Glomerular visceral epithelial cell (primary cell): ENCODE measurements around the gene SEC31A.
A peak's percentile ranks its signal among the peaks of the same experiment; 100 is the strongest.
"Not testable (repeated sequence)": the region's sequence is repeated elsewhere in the genome, so short reads cannot be mapped to it uniquely, and the experiment has no call there.

Source experiments
- DNase-seq: peaks from one replicate; pipeline ENCODE4 v3.0.0-alpha.2; 2016; ENCODE audit errors: extremely low spot score

Gene SEC31A

DNA sequence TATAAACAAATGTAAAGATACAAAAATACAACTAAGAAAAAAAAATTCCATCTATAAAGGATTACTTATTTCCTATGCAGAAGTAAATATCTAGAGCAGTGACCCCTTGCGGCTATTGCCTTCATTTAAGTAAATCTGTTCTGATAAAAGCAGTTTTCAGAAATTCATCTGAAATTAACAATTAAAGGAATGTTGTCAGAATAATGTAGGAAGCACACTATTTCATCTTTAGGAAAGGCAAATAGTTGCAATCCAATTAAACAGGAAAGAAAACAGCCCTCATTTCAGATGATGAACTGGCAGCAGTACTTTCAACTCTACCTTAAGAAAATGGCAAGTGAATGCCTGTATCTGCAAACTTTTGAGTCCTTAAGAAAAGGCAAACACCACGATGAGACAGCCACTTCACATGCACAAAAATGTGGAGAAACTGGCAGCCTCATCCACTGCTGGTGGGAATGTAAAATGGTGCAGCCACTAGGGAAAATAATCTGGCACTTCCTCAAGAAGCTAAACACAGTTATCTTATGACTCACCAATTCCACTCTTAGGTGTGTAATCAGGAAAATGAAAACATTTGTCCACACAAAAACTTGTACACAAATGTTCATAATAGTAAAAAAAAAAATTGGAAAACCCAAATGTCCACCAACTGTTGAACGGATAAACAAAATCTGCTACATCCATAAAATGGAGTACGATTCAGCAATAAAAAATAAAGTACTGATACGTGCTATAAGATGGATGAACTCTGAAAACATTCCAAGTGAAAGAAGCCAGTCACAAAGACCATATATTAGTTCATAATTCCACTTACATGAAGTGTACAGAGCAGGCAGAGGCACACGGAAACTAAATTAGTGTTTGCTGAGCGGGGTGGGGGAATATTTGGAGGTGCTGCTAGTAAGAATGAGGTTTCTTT lies 7.6 kb upstream of the SEC31A start:
- peak; percentile 61 for DNase-seq

DNA sequence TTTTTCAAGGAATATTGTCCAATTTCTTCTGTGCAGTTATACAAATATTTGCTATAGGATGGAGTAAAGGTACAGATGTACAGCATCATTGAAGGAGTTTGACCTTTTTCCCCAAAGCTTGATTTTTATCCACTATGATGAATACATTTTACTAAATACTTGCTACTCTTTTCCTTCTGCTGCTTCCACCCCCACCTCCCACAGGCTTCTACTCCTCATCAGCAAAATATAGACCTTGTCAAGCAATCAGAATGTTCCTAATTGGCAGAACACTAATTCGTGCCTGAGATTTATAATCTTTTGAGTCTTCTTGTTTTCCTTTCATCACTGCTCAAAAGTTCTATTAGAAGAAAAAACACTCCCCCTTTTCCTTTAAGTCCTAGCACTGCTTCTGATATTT lies 5.8 kb upstream of the SEC31A start:
- DNase-seq, result no peak

GRCh38 chr4:82893942-82894341 lies 3.0 kb upstream of the SEC31A start:
- DNase-seq, result no peak

DNA sequence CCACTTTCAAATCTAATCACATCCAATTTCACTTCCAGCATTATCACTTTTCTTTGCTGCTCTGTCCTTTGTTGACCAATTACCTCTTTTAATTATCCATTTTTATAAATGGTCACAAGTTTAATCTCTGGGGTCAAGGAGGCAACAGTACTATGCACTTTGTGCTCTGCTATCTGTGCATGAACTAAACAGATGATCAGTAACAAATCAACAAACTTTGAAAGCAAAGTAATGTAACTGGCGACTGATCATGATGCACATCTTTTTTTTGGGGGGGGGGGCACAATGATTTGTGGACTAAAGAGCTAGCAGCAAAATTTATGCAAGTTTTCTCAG lies 1.5 kb upstream of the SEC31A start:
- DNase-seq, result no peak

GRCh38 chr4:82891707-82892466 lies 934 bp upstream of the SEC31A start:
- DNase-seq, result peak; percentile 9

- DNase-seq, result no peak
Measured at GRCh38 chr4:82890528-82890900, 439 bp downstream of the SEC31A start.

GRCh38 chr4:82889287-82889686 lies 1.7 kb downstream of the SEC31A start:
- no peak for DNase-seq

- DNase-seq, result no peak
Measured at GRCh38 chr4:82886147-82886942, 4.6 kb downstream of the SEC31A start.

DNA sequence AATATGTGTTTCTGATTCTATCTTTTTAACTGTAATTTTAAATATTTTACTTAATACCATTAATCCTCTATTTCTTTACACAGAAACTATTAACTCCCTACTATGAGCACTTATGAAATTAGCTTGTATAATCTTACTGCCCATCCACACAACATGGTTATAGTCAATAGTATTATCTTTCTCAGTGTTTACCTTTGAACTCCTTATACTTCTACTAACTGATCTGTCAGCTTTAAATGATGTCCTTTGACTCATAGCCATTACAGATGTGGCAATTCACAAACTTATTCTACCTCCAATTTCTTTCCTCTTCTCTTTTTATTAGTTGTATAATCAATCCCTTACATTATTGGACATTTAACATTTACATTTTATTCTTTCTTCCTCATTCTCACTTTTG lies 5.5 kb downstream of the SEC31A start:
- no peak for DNase-seq

DNA sequence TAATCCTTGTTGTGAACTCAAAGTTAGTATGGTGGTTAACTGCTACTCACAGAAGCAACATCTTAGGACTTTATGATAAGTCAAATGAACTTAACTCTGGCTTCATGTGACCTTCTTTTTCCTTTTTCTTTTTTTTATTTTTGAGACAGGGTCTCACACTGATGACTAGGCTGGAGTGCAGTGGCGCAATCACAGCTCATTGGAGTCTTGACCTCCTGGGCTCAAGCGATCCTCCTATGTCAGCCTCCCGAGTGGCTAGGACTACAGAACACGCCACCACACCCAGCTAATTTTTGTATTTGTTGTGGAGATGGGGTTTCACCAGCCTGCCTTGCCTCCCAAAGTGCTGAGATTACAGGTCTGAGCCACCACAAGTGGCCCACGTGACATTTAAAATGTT lies 22.4 kb downstream of the SEC31A start:
- no peak for DNase-seq

DNA sequence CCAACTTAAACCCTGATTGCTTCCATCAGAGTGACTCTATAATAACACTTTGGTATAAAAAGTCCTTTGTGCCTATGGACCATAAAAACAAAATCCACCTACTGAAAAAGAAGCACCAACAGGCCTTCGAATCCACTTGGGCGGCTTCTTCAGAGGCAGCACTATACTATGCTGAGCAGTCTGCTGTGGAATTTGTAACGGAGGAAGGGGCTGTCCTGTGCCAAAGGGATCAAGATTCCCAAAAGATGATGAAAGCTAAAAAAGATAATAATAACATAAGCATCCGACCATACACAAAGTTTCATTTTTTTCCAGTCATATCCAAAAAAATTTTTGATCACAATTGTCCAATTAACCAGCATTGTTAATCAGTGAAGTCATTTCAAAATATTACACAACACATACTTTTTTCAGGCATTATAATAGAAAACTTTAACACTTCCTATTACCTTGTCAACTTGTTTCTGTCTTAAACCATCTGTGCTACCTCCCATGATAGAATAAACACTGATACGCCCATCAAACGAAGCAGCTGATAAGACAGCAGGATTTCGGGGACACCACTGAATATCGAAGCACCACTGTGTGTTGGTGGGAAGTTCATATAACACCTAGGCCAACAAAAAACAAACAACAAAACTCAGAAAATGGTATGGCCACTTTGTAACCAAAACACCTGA lies 24.1 kb downstream of the SEC31A start:
- no peak for DNase-seq

- peak; percentile 34 for DNase-seq
Measured at GRCh38 chr4:82866033-82866432, 24.9 kb downstream of the SEC31A start.

- peak; percentile 81 for DNase-seq
Measured at GRCh38 chr4:82865592-82865991, 25.4 kb downstream of the SEC31A start.

DNA sequence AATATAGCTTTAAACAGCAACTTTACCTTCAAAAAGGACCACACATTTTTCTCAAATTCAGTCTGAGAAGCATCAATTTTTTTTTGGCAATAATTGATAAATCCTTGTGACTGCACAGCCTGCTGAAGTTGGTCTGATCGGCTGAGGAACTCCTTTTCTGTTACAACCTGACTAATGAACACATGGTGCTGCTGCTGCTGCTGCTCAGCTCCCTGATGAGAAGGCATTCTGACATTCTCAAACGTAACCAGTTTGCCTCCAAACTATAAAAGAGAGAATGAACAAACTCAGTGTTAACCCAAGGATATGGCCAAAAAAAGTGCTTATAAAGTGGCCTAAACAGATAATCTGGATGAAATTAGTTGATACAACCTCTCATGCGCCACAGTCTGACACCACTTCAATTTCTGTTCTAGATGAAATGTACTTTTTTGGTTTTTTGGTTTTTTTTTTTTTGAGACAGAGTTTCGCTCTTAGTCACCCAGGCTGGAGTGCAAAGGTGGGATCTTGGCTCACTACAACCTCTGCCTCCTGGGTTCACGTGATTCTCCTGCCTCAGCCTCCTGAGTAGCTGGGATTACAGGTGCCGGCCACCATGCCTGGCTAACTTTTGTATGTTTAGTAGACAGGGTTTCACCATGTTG lies 26.5 kb downstream of the SEC31A start:
- no peak for DNase-seq

GRCh38 chr4:82861529-82861928 lies 29.4 kb downstream of the SEC31A start:
- DNase-seq, result no peak

- DNase-seq, result not testable (repeated sequence)
Measured at GRCh38 chr4:82860487-82860886, 30.5 kb downstream of the SEC31A start.

- no peak for DNase-seq
Measured at GRCh38 chr4:82852751-82853285, 38.1 kb downstream of the SEC31A start.

GRCh38 chr4:82851885-82852750 lies 38.8 kb downstream of the SEC31A start:
- DNase-seq, result peak; percentile 35

- no peak for DNase-seq
Measured at GRCh38 chr4:82851318-82851717, 39.6 kb downstream of the SEC31A start.

DNA sequence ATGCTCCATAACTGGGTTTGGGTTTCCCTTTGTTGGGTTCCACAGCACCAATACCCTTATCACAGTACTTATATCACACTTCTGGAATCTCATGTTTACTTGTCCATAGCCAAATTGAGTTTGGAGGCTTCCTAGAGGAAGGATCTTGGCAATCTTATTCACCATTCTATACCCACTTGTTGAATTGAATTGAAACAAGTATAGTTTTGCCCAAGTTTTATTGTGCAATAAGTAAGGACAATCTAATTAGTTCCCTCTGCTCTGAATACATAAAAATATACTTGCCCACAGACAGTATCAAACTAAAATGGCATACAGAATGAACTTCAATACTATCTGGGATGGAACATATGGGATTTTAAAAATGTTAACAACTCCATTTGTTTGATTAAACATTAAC lies 40.3 kb downstream of the SEC31A start:
- no peak for DNase-seq
